ENCODE measurements around the gene SPATS2L.

- TF ChIP-seq CTCF (IDR thresholded peaks at IDR 0.05), result no peak
- TF ChIP-seq POLR2A (IDR thresholded peaks at IDR 0.05), result no peak
- no peak for TF ChIP-seq POLR2AphosphoS5 (IDR thresholded peaks at IDR 0.05)
Observed at GRCh38 chr2:200378652-200379290, 72.3 kb downstream of the SPATS2L start.
